GM12801 (cell line): Measurements from ENCODE around the gene HDAC5.

Experiments
- TF ChIP-seq, protein P1 (sequence below): IDR thresholded peaks from one replicate; pipeline ENCODE4 v1.5.1; 2011; ENCODE audit warnings: control low read depth; ENCODE audit not compliant: insufficient read length; ENCODE audit errors: extremely low read depth

HDAC5 gene

DNA sequence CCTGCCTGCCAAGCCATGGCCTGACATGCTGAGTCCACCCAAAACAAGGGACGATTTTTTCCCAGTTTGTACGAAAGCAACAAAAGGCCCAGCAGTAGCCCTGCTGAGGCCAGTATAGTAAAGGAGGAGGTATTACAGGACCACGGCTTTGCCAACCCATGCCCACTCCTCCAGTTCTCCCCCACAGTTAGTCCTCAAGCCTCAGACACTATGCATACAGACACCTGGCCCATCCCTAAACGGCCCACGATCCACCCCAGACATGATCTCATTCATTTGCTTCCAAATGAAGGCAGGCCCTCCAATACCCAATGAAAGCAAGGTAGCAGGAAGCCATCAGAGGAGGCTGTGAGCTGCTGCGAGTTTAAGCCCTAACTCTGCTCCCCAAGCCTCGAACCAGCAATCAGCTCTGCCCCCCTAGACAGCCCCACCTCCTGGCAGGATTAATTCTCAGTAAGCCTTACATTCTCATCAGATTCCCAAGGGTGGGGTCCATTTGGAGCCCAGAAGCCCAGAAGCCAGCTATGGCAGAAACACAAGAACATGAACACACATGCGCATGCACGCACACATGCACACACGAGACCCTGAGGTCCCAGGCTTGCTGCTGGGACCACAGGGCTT, 4.9 kb downstream of the HDAC5 start:
- TF ChIP-seq, protein P1, sequence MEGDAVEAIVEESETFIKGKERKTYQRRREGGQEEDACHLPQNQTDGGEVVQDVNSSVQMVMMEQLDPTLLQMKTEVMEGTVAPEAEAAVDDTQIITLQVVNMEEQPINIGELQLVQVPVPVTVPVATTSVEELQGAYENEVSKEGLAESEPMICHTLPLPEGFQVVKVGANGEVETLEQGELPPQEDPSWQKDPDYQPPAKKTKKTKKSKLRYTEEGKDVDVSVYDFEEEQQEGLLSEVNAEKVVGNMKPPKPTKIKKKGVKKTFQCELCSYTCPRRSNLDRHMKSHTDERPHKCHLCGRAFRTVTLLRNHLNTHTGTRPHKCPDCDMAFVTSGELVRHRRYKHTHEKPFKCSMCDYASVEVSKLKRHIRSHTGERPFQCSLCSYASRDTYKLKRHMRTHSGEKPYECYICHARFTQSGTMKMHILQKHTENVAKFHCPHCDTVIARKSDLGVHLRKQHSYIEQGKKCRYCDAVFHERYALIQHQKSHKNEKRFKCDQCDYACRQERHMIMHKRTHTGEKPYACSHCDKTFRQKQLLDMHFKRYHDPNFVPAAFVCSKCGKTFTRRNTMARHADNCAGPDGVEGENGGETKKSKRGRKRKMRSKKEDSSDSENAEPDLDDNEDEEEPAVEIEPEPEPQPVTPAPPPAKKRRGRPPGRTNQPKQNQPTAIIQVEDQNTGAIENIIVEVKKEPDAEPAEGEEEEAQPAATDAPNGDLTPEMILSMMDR = no peak

DNA sequence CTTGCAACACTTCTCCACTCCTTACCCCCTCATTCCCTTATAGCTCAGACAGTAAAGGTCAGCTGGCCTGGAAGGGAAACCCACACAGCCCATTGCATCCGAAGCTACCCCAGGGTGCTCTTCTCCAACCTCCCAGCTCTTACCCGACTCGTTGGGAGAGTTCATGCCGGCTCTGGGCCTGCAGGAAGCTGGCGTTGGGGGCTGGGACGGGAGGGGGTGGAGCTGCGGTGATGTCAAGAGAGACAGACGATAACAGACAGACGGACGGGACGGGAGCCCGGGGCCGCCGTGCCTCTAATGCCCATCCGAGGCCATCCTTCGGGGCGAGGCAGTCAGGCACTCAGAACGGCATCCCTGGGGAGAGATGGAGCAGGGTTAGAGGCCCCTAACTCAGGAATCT, 6.1 kb downstream of the HDAC5 start:
- TF ChIP-seq, protein P1 = no peak

DNA sequence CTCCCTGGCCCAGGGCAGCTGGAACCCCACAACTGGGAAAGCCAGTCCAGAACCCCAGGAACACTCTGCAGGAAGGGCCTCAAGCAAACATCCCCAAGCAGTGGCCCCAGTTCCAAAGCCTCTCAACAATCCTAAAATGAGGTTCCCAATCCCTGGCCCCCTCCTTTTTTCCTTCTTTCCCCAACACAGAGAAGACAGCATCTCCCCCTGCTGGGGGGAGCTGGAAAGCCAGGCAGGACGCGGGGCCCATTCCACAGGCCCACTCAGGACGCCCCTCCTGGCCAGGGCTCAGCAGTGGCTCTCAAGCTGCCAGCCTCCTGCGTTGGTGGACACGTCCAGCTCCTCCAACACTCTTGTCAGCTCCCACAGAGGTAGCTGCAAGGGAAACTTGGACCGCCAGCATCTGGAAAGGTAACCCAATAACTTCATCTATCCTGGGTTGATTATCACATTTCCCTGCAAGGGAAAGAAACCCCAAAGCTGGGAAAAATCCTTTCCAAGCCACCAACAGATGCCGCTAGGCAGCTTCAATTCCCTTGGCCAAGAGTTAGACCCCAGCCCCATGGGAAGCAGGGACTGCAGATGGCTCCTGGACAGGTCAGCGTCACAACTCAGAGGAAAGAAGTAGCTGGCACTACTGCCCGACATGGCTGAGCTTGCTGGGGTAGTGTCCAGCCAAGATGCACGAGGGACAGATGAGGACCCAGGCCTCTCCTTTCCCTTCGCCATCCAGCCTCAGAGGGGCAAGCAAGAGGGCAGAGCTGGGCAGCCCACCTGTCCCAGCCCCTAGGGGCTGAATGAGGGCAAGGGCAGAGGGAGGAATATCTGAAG, 7.6 kb downstream of the HDAC5 start:
- TF ChIP-seq, protein P1 = no peak

DNA sequence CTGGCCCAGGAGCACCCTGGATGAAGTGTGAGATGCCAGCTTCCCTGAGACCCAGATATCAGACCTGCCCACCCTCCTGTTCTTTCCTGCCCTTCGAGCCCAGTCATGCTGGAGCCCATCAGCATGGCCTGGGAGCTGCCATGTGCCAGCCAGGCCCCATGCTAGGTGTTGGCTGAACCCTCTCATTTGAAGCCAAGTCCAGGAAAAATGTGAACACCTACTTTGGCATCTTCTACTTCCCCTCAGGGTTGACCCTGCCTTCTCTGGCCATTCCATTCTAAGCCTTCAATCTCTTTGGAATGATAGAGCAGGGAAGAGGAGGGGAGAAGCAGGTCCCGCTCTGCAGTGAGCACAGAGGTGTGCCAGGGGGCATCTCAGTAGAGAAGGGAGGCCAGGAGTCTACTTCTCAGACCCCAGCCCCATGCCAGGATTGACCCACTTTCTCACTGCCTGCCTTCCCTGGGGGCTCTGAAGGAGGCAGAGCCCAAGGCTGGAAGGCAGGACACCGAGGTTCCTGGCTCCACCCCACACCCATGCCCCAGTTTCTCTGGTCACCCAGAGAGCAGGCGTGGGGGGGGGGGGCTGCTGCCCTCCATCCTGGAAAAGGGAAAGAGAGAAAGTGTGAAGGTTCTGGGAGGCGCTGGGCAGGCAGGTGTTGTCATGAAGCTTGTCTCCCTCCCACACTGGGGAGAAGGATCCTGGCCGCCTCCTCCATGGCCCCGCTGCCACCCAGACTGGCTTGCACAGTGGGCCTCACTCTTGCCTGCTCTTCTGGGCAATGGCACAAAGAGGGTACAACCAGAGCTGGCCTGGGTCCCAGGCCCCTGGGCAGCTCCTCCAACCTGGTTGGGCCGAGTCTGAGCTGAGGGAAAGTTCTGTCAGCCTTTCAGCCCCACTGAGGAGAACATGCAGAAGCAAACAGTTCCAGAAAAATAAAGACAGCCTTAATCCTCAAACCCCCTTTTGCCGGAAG, 9.3 kb downstream of the HDAC5 start:
- TF ChIP-seq, protein P1 = no peak

DNA sequence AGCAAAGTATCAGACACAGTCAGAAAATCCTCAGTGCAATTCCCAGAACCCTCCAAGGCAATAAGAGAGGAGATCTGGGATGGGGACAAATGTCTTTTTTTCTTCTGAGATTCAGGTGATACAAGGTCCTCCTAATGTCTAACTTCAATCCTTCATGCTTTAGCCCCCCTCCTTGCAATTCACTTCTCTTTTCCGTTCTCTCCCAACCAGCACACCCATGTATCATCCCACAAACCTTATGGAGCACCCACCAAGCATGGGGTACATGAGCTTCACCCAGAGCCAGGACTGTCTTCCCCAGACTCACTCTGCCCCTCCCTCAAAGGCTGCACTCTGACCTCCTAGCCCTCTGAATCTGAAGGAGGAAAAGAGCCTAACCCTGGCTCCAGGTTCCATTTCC, 10.1 kb downstream of the HDAC5 start:
- TF ChIP-seq, protein P1 = no peak

DNA sequence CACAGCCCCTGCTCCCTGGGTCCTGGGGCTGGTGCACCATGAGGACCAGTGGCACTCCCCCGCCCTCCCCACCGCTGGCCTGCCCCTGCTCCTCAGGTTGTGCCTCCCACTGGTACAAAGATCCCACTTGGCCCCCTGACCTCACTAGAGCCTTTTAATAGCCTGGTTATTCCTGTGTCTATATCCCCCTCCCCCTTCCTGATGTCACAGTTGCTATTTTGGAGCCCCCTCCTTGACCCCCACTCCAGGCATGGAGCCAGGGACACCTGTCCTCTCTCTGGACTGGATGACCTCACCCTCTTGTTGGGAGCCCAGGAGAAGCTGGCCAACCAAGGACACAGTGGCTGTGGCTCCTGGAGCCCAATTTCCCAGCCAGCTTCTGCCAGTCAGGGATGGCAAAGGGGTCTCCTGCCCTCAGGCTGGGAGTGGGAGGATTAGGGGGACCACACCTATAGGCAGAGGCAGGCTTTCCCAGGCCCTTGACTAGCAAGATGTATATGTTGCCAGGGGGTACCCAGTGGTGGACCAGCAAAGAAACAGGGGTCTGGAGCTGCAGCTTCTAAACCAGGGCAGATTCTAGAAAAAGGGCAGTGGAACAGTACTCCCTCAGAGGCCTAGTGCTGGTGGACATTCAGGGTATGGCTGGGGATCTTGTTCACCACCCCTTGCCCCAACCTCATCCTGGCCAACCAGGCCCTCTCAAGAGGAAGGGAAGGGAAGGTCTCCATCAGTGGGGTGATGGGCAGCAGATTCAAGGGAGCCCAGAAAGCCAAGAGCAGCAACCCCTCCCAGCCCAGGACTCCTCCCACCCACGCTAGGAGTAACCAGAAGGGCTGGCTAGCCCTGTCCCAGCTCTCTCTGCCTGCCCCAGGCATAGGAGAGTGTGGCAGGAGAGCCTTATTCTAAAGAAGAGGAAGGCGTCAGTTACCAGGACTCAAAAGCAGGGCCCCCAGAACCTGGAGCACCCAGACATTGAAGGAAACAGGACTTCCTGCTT, 10.9 kb downstream of the HDAC5 start:
- TF ChIP-seq, protein P1 = no peak
